Fibroblast of lung (primary cell): ENCODE measurements around the gene SYTL4. TPM values are rescaled to one million over a fixed set of nuclear protein-coding genes. Genes with fewer than 3 reads are reported as not detected.

Experiments
- DNase-seq, 2 donors: peaks; one replicate each; pipeline versions ENCODE4 v3.0.0 to v3.0.0-alpha.2; 2010; ENCODE audit warnings: low read depth in 2 of 2
- H2AFZ ChIP-seq: 2 replicates; pipeline ENCODE4 v1.5.1; 2012; ENCODE audit warnings: low read length, control low read depth, inconsistent platforms
- H3K27ac ChIP-seq: 2 replicates; pipeline ENCODE4 v1.5.1; 2011; ENCODE audit warnings: low read length, control low read depth; ENCODE audit not compliant: insufficient read depth
- H3K27me3 ChIP-seq: 2 replicates; pipeline ENCODE4 v1.5.1; 2011; ENCODE audit warnings: mild to moderate bottlenecking, low read length; ENCODE audit not compliant: control insufficient read depth, insufficient read depth
- H3K36me3 ChIP-seq: 2 replicates; pipeline ENCODE4 v1.5.1; 2011; ENCODE audit warnings: low read length; ENCODE audit not compliant: control insufficient read depth, insufficient read depth
- H3K4me1 ChIP-seq: 2 replicates; pipeline ENCODE4 v1.5.1; 2011; ENCODE audit warnings: low read length; ENCODE audit not compliant: control insufficient read depth, insufficient read depth; ENCODE audit errors: extremely low read depth
- H3K4me2 ChIP-seq: 2 replicates; pipeline ENCODE4 v1.5.1; 2011; ENCODE audit warnings: low read length, control low read depth; ENCODE audit not compliant: insufficient read depth; ENCODE audit errors: extremely low read depth
- H3K4me3 ChIP-seq, 4 experiments: fragments of 200-600 bp in 1 of 4; sonication (generic) in 1 of 4; replicated peaks in 1 of 4; 2 replicates each; pipeline ENCODE4 v1.5.1; 2011 to 2016; ENCODE audit warnings: low read length in 4 of 4, low read depth in 3 of 4, mild to moderate bottlenecking in 3 of 4, control low read depth in 2 of 4, inconsistent platforms in 1 of 4, mixed read lengths in 1 of 4; ENCODE audit not compliant: insufficient read depth in 1 of 4; ENCODE audit errors: control extremely low read depth in 1 of 4
- H3K79me2 ChIP-seq: 2 replicates; pipeline ENCODE4 v1.5.1; 2012; ENCODE audit warnings: mild to moderate bottlenecking, low read length, inconsistent platforms; ENCODE audit not compliant: control insufficient read depth, insufficient read depth
- H3K9ac ChIP-seq: 2 replicates; pipeline ENCODE4 v1.5.1; 2011; ENCODE audit warnings: mild to moderate bottlenecking, low read length, control low read depth; ENCODE audit not compliant: insufficient read depth
- H3K9me3 ChIP-seq: 2 replicates; pipeline ENCODE4 v1.5.1; 2012; ENCODE audit warnings: low read depth, low read length; ENCODE audit not compliant: control insufficient read depth, insufficient read depth
- H4K20me1 ChIP-seq: 2 replicates; pipeline ENCODE4 v1.5.1; 2011; ENCODE audit warnings: low read length; ENCODE audit not compliant: control insufficient read depth, insufficient read depth; ENCODE audit errors: extremely low read depth
- CTCF ChIP-seq, 2 donors: IDR thresholded peaks in 1 of 2; conservative IDR thresholded peaks in 1 of 2; 1 replicate in 1 of 2; 2 replicates in 1 of 2; pipeline ENCODE4 v1.5.1; 2011 to 2012; ENCODE audit warnings: low read length in 2 of 2, control low read depth in 1 of 2, inconsistent platforms in 1 of 2, low read depth in 1 of 2, mild to moderate bottlenecking in 1 of 2
- EZH2 ChIP-seq: IDR thresholded peaks from 2 replicates; pipeline ENCODE4 v1.5.1; 2012; ENCODE audit warnings: low read length, control low read depth, mild to moderate bottlenecking; ENCODE audit errors: missing control alignments
- polyA plus RNA-seq, 2 donors: library from polyadenylated mRNA; depleted of rRNA in 1 of 2; stranded (reverse) in 1 of 2; unstranded in 1 of 2; fragments of >200 nt; gene quantifications; 2 replicates each; pipeline ENCODE4 v1.2.1, GENCODE V29; 2011 to 2012; ENCODE audit warnings: missing spikeins in 1 of 2
- total RNA-seq: library from RNA; depleted of rRNA; stranded (reverse); fragments of >200 nt; gene quantifications from 2 replicates; pipeline ENCODE4 v1.2.1, GENCODE V29; 2014

The SYTL4 gene
- total and polyA plus RNA-seq, 2 donors (not counting 1 experiment from before 2014, with no cell fraction given), result 2.9 to 8.8 TPM

GRCh38 chrX:100645106-100645505 lies 86.8 kb downstream of the SYTL4 start:
- H3K27ac ChIP-seq, result peak overlapping the region; percentile 88
- no peak for TF ChIP-seq CTCF (conservative IDR thresholded peaks at IDR 0.05 in 1 of 2, IDR thresholded peaks at IDR 0.05 in 1 of 2; ENCODE audit: low read depth in 1 of 2, low read length in 2 of 2)
- TF ChIP-seq EZH2, result no peak
- H4K20me1 ChIP-seq, result no peaks in the 10 kb centered on the region
- peaks cover 12% of the 10 kb centered on the region for H3K79me2 ChIP-seq
- H3K27me3 ChIP-seq, result no peaks in the 10 kb centered on the region
- peak in 1 of 2 donors; percentile 43 for DNase-seq
- H3K9me3 ChIP-seq, result no peaks in the 10 kb centered on the region
- peaks cover 27% of the 10 kb centered on the region for H3K4me1 ChIP-seq
- H3K4me2 ChIP-seq, result peak overlapping the region; percentile 76
- H3K36me3 ChIP-seq, result no peaks in the 10 kb centered on the region
- H3K4me3 ChIP-seq, result peak overlapping the region; percentile 45 to 82 (median 64)
- H3K9ac ChIP-seq, result peak overlapping the region; percentile 65
- H2AFZ ChIP-seq, result no peak overlapping the region

GRCh38 chrX:100643956-100644860 lies 87.7 kb downstream of the SYTL4 start, which contains the start of gene SRPX2:
SRPX2 (plus strand) TSS chrX:100644199; CDS start chrX:100646323, 2,124 bp downstream.
- no peaks in the 10 kb centered on the region for H3K9me3 ChIP-seq
- H3K4me3 ChIP-seq, result peak within 1 kb of the TSS; percentile 45 to 82 (median 64)
- H3K79me2 ChIP-seq, result peaks cover 12% of the 10 kb centered on the region
- peak within 1 kb of the TSS; percentile 76 for H3K4me2 ChIP-seq
- DNase-seq, result peak; percentile 90 to 91
- peak within 1 kb of the TSS; percentile 88 for H3K27ac ChIP-seq
- TF ChIP-seq CTCF (conservative IDR thresholded peaks at IDR 0.05 in 1 of 2, IDR thresholded peaks at IDR 0.05 in 1 of 2; ENCODE audit: low read depth in 1 of 2, low read length in 2 of 2) (no peak), EZH2 (no peak)
- H4K20me1 ChIP-seq, result no peaks in the 10 kb centered on the region
- H2AFZ ChIP-seq, result no peak within 1 kb of the TSS
- H3K27me3 ChIP-seq, result no peaks in the 10 kb centered on the region
- H3K4me1 ChIP-seq, result peaks cover 26% of the 10 kb centered on the region
- peak within 1 kb of the TSS; percentile 65 for H3K9ac ChIP-seq
- H3K36me3 ChIP-seq, result no peaks in the 10 kb centered on the region

- H3K4me2 ChIP-seq, result no peak overlapping the region
- H3K4me1 ChIP-seq, result peaks cover 21% of the 10 kb centered on the region
- H3K9ac ChIP-seq, result no peak overlapping the region
- peak overlapping the region in 1 of 4 experiments; percentile 82 for H3K4me3 ChIP-seq
- no peak overlapping the region for H2AFZ ChIP-seq
- peak overlapping the region; percentile 60 for H3K27ac ChIP-seq
- no peaks in the 10 kb centered on the region for H3K27me3 ChIP-seq
- no peaks in the 10 kb centered on the region for H4K20me1 ChIP-seq
- peaks cover 12% of the 10 kb centered on the region for H3K79me2 ChIP-seq
- DNase-seq, result no peak
- TF ChIP-seq EZH2 (no peak), CTCF (conservative IDR thresholded peaks at IDR 0.05 in 1 of 2, IDR thresholded peaks at IDR 0.05 in 1 of 2; ENCODE audit: low read depth in 1 of 2, low read length in 2 of 2) (no peak)
- no peaks in the 10 kb centered on the region for H3K9me3 ChIP-seq
- H3K36me3 ChIP-seq, result no peaks in the 10 kb centered on the region
Measured at GRCh38 chrX:100643212-100643611, 88.7 kb downstream of the SYTL4 start.
